Cardiac septum (tissue), 1 donor: Measurements from ENCODE around the gene NKAP. TPM values are rescaled to one million over a fixed set of nuclear protein-coding genes. Genes with fewer than 3 reads are reported as not detected.
"Not testable (repeated sequence)": the region's sequence is repeated elsewhere in the genome, so short reads cannot be mapped to it uniquely, and the experiment has no call there.

Experiments used
- DNase-seq: peaks from one replicate; pipeline ENCODE4 v3.0.0-alpha.2; 2020; ENCODE audit warnings: low spot score
- intact Hi-C: fragments of 100-400 bp; cut with DNase I; formaldehyde crosslinking; loops from one replicate; pipeline ENCODE4 v1.14.0; 2022
- total RNA-seq: library from RNA; stranded (reverse); fragmentation: NEBNext Ultra II Directional; extraction: Animal tissue kit (Norgen Biotek cat#: 25700); gene quantifications from one replicate; pipeline ENCODE4 v1.2.1, GENCODE V29; 2021
- donor health status: DM: no; HTN: no; CAD: no.

NKAP gene
- total RNA-seq, 1 donor from 2014 or later: 4.8 TPM

- no peak for DNase-seq
- intact Hi-C loops: no loop called here
Observed at GRCh38 chrX:119942173-119942819, 1.3 kb downstream of the NKAP start.

GRCh38 chrX:119941336-119941735 is 2.2 kb downstream of the NKAP start:
- DNase-seq: no peak
- intact Hi-C loops: no loop called here

GRCh38 chrX:119935215-119935874 is 8.2 kb downstream of the NKAP start:
- DNase-seq: no peak
- intact Hi-C loops: no loop called here

- intact Hi-C loops: not testable (repeated sequence)
Observed at GRCh38 chrX:119922391-119922790, 21.2 kb downstream of the NKAP start.

GRCh38 chrX:119919835-119920585 is 23.5 kb downstream of the NKAP start:
- intact Hi-C loops: no loop called here
- no peak for DNase-seq

More at GRCh38 chrX:119922391-119922790, 21.2 kb downstream of the NKAP start:
- DNase-seq: not testable (repeated sequence)

GRCh38 chrX:119917877-119918276 is 25.7 kb downstream of the NKAP start:
- no peak for DNase-seq
- intact Hi-C loops: no loop called here

- intact Hi-C loops: no loop called here
Observed at GRCh38 chrX:119916310-119916709, 27.2 kb downstream of the NKAP start.

GRCh38 chrX:119900976-119901375 is 42.6 kb downstream of the NKAP start:
- DNase-seq: no peak
- intact Hi-C loops: no loop called here

More at GRCh38 chrX:119916310-119916709, 27.2 kb downstream of the NKAP start:
- DNase-seq: no peak

GRCh38 chrX:119899125-119899524 is 44.4 kb downstream of the NKAP start:
- intact Hi-C loops: no loop called here
- DNase-seq: peak; percentile 6

GRCh38 chrX:119895843-119896326 is 47.7 kb downstream of the NKAP start, which contains the start of gene AKAP14:
AKAP14 (plus strand) TSS chrX:119895893; CDS start chrX:119903224, 7,331 bp downstream.
- intact Hi-C loops: no loop called here
- DNase-seq: no peak

GRCh38 chrX:119891961-119892692 is 51.4 kb downstream of the NKAP start:
- intact Hi-C loops: not testable (repeated sequence)

GRCh38 chrX:119890626-119891025 is 52.9 kb downstream of the NKAP start:
- DNase-seq, intact Hi-C loops: not testable (repeated sequence)

More at GRCh38 chrX:119891961-119892692, 51.4 kb downstream of the NKAP start:
- not testable (repeated sequence) for DNase-seq

- intact Hi-C loops: no loop called here
- DNase-seq: peak; percentile 80
Observed at GRCh38 chrX:119887721-119888425, 55.7 kb downstream of the NKAP start.

GRCh38 chrX:119885554-119886428 is 57.8 kb downstream of the NKAP start:
- intact Hi-C loops: no loop called here
- peak; percentile 38 for DNase-seq

GRCh38 chrX:119880552-119881437 is 62.8 kb downstream of the NKAP start:
- intact Hi-C loops: no loop called here
- DNase-seq: peak; percentile 24

- DNase-seq: peak; percentile 22
- intact Hi-C loops: no loop called here
Observed at GRCh38 chrX:119880076-119880475, 63.5 kb downstream of the NKAP start.

GRCh38 chrX:119878740-119879139 is 64.8 kb downstream of the NKAP start:
- intact Hi-C loops: no loop called here
- no peak for DNase-seq
